Fibroblast of mammary gland (primary cell): Measurements from ENCODE around the gene PGC.
A peak's percentile ranks its signal among the peaks of the same experiment; 100 is the strongest.

ENCODE experiments used
- DNase-seq: peaks from one replicate; pipeline ENCODE4 v3.0.0-alpha.2; 2010; ENCODE audit warnings: low read depth
- H3K4me3 ChIP-seq: 2 replicates; pipeline ENCODE4 v1.5.1; 2011; ENCODE audit warnings: low read depth, mild to moderate bottlenecking, low read length, moderate library complexity; ENCODE audit not compliant: control insufficient read depth
- CTCF ChIP-seq: conservative IDR thresholded peaks from 2 replicates; pipeline ENCODE4 v1.5.1; 2011; ENCODE audit warnings: low read depth, low read length, inconsistent platforms; ENCODE audit not compliant: control insufficient read depth, insufficient read depth

PGC gene

GRCh38 chr6:41787219-41787917 is 40.2 kb upstream of the PGC start, which contains the start of gene TOMM6:
Gene TOMM6, plus strand, starts transcription at chr6:41787694. Its CDS starts 4 bp downstream, at chr6:41787698.
- DNase-seq: peak; percentile 93
- TF ChIP-seq CTCF: peak; percentile 58
- H3K4me3 ChIP-seq: peak within 1 kb of the TSS; percentile 70

GRCh38 chr6:41786451-41787218 is 39.4 kb upstream of the PGC start:
- peak; percentile 58 for DNase-seq
- H3K4me3 ChIP-seq: peak overlapping the region; percentile 70
- peak; percentile 32 for TF ChIP-seq CTCF

- TF ChIP-seq CTCF: no peak
- peak overlapping the region; percentile 59 for H3K4me3 ChIP-seq
- DNase-seq: no peak
Measured at GRCh38 chr6:41785689-41786450, 38.7 kb upstream of the PGC start.

GRCh38 chr6:41785254-41785653 is 38.1 kb upstream of the PGC start:
- no peak for DNase-seq
- no peak overlapping the region for H3K4me3 ChIP-seq
- no peak for TF ChIP-seq CTCF

GRCh38 chr6:41784581-41785171 is 37.5 kb upstream of the PGC start:
- no peak overlapping the region for H3K4me3 ChIP-seq
- no peak for TF ChIP-seq CTCF
- no peak for DNase-seq

GRCh38 chr6:41783106-41783780 is 36.0 kb upstream of the PGC start:
- no peak for TF ChIP-seq CTCF
- no peak overlapping the region for H3K4me3 ChIP-seq
- DNase-seq: no peak
